ENCODE data around the gene ZDHHC14.

DNA sequence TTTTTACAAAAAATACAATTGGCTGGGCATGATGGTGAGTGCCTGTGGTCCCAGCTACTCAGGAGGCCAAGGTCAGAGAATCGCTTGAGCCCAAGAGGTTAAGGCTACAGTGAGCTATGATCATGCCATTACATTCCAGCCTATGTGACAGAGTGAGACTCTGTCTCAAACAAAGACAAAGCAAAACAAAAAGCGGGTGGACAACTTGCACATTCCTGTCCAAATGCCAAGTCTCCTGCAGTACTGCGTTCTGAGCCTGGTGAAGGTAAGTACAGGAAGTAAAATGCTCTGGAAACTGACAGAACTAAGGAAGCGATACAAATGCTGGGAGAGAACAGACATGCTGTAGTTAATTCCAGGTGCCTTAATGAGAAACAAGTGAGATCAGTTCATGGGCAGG is 37.3 kb upstream of the ZDHHC14 start:
- no peak for TF ChIP-seq CTCF (IDR thresholded peaks at IDR 0.05; ENCODE audit: insufficient read depth, low read length, poor library complexity, severe bottlenecking)
- TF ChIP-seq EZH2phosphoT487 (conservative IDR thresholded peaks at IDR 0.05; ENCODE audit: low read length) = no peak
